Adrenal gland (tissue), 5 donors: ENCODE measurements around the gene CHST8.
"Not testable (repeated sequence)": the region's sequence is repeated elsewhere in the genome, so short reads cannot be mapped to it uniquely, and the experiment has no call there.

Experiments
- CTCF ChIP-seq, 6 experiments: fragments of 450-650 bp in 4 of 6; fragments of 200-600 bp in 2 of 6; sonication (generic) in 1 of 6; IDR thresholded peaks; 1 replicate in 5 of 6; 2 replicates in 1 of 6; pipeline versions ENCODE4 v1.5.1 to v1.8.0; 2016 to 2021; ENCODE audit warnings: antibody characterized with exemption in 6 of 6, mild to moderate bottlenecking in 2 of 6, moderate library complexity in 1 of 6
- POLR2A ChIP-seq, 2 donors: fragments of 450-650 bp; IDR thresholded peaks; one replicate each; pipeline ENCODE4 v1.6.1; 2017; ENCODE audit warnings: antibody characterized with exemption in 2 of 2, mild to moderate bottlenecking in 2 of 2, moderate library complexity in 1 of 2
- donor health status: DM: no; HTN: no; CAD: no.

GRCh38 chr19:33605803-33606295 is 15.9 kb upstream of the CHST8 start:
- not testable (repeated sequence) for TF ChIP-seq POLR2A, CTCF (IDR thresholded peaks at IDR 0.05)
